ENCODE results near the gene PTGES2. TPM values are rescaled to one million over a fixed set of nuclear protein-coding genes. Genes with fewer than 3 reads are reported as not detected.

The PTGES2 gene
- total RNA-seq, 1 donor: 54.4 TPM

DNA sequence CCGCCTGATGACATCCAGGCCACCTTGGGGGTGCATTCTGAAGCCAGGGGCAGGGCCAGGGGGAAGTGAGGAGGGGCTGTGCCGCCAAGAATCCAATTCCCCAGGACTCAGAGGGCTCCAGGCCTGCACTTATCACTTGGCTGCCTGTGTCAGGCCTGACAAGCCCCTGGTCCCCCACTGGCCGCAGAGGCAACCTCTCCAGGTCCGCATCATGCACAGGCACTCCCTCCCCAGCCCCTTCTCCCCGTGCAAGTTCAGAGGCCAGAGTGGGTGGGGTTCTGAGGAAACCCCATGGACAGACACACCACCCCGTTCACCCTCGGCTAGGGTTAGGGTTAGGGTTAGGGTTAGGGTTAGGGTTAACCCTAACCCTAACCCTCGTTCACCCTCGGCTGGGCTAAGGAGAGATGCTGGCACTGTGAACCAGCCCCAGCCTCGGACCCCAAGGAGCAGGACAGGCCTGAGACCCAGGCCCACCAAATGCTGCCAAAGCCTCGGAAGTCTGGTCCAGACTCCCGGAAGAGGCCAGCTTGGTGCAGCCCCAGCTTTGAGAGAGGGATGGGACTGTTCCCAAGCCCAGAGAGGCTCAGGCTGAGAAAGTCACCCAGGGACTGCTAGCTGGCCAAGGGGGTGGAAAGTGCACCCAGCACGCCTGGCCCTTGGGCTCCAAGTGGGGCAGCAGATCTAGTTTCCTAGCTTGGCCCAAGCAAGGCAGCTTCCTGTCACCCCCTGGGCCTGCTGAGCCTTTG is 26.6 kb upstream of the PTGES2 start:
- no peak for DNase-seq (ENCODE audit: low read depth in 2 of 3, low spot score in 2 of 3)

DNA sequence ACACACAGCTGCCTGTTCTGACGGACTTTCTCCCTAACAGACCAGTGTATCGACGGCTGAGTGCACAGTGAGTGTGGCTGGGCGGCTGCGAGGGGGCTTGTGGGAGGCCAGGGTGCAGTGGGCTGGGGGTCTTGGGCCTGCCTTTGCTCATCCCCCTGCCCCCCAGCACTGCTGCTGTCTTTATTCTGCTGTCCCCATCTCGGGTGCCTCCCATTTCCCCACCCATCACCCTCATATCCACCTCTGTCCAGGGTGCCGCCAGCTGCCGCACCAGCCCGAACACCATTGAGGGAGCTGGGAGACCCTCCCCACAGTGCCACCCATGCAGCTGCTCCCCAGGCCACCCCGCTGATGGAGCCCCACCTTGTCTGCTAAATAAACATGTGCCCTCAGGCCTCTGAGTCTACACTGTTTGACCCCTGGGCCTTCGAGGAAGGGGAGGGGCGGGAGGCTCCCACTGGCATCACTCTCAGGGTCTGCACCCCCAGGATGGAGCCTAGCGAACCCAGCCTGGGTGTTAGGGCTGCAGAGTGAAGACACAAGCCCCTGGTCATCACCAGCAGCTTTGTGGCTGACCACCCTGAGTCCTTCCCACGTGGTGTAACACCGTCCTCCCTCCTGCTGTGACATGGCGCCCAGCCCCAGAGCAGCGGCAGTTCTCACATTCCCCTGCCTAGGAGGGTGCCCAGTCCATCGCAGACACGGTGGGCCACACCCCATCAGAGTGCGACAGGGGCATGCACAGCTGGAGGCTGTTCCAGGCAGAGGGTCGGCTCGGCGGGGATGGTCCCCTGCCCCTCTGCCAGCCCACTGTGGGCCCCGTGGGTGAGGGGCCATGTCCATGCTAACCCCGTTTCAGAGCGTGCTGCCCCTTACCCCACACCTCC is 25.8 kb upstream of the PTGES2 start:
- no peak for DNase-seq (ENCODE audit: low read depth in 2 of 3, low spot score in 2 of 3)

DNA sequence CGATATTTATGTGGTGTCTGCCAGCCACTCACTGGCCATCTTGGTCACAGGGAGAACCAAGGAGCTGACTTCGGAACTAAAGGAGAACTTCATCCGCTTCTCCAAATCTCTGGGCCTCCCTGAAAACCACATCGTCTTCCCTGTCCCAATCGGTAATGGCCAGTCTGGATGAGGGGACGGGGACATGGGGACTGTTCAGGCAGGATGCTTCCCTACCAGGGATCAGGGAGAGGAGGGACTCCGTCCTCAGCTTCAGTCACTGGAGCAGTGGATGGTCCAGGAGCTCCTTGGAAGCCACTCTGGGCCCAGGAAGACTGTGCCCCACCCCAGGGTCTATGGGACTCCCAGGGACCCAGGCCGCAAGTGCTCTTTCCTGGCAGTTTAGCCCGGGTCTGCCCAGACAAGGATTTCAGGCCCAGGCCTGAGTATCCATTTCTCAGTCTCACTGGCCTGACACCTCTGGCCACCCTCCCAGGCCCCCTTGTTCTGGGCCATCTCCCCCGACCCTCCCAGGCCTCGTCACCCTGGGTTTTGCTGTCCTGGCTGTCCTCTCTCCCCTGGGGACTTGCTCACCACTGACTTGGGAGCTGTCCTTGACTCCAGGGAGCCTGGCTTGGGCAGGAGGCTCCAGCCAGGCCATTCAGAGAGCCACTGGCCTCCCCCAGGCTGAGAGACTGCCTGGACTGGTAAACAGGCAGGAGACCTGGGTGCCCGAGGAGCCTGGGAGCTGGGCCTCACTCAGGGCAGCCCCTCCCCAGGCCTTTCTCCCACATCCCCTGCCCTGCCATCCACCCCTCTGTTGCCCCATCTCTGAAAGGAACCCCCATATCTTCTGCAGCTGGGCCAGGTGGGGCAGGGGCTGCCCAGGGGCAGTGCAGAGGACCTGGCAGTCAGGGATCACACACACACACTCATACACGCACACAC is 24.9 kb upstream of the PTGES2 start:
- DNase-seq (ENCODE audit: low read depth in 2 of 3, low spot score in 2 of 3): no peak

DNA sequence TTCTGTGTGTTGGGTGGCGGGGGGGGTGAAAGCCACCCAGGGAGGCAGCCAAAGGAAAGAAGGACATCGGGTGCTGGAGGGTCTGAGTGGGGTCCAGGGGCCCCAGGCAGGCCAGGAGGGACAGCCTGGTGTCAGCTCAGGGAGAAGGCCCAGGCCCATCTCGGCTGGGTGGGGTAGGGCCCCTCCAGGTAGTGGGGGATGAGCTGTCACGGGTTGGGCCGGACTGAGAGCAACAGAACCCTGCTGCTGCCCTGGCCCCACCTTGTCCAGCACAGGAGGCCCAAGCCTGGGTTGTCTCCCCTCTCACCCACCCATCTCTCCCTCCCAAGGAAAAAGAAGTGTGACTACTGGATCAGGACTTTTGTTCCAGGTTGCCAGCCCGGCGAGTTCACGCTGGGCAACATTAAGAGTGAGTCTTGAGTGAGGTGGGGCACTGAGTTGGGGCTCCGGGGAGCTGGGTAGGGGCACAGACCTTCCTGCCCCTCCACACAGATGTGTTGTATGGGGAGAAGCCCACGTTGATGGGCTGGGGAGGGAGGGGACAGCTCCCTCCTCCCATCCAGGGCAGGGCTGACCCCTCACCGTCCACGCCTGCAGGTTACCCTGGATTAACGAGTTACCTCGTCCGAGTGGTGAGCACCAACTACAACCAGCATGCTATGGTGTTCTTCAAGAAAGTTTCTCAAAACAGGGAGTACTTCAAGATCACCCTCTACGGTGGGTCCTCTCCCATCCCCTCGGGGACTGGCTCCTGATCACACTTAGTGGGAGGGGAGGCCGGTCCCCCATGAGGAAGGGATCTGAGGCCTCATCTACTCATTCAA is 24.0 kb upstream of the PTGES2 start:
- DNase-seq (ENCODE audit: low read depth in 2 of 3, low spot score in 2 of 3): no peak

DNA sequence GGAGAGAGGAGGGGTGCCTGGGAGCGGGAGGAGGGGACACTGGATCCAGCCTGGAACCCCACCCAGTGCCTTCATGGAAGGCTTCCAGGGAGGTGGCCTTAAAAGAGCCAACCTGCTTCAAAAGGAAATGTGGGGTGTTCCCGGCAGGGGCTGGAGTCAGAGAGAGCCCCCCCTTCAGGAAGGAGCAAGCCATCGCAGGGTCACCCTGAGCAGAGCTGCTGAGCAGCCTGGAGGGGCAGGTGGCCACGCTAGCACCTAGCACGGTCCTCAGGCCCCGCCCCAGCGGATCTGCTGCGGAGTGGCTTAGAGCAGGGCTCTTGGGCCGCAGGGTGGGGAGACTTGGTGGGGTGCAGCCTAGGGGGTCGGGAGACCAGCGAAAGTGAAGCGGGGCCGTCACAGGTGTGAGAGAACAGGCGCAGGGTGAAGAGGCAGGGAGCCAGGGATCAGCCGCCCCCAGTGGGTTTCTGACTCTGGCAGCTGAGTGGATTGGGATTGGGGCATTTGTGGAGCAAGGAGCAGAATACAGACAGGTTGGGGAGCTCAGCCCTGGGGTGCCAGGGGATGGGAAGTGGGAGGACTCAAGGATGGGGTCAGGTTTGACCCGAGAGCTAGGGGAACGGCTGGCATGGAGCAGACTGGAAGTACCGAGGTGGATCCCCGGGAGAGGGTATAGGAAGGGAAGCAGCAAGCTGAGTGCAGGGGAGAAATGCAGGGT is 23.2 kb upstream of the PTGES2 start:
- peak in 1 of 3 donors; percentile 48 for DNase-seq (ENCODE audit: low read depth in 2 of 3, low spot score in 2 of 3)

DNA sequence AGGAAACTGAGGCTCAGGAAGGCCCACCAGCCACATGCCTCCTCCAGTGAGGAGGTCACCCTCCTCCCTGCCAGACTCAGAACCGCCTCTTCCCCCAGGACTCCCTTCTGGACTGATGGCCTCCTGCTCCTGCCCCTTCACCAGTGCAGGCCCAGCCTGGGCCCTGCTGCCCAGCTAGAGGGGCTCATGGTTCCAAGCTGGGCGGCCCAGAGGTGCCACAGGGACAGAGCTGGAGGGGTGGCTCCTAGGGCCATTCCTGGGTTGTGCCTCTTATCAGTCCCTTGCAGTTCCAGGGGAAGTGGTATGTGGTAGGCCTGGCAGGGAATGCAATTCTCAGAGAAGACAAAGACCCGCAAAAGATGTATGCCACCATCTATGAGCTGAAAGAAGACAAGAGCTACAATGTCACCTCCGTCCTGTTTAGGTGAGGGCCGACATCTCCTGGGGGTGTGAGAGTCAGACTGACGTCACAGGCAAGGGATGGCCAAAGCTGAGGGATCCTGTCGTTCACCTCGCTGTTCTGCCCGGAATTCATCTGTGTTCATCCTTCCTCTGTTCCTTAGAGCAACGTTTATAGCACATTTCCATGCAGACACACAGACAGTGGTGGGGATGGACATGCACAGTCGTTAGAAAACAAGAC is 22.5 kb upstream of the PTGES2 start:
- DNase-seq (ENCODE audit: low read depth in 2 of 3, low spot score in 2 of 3): peak in 2 of 3 donors; percentile 62 to 83

DNA sequence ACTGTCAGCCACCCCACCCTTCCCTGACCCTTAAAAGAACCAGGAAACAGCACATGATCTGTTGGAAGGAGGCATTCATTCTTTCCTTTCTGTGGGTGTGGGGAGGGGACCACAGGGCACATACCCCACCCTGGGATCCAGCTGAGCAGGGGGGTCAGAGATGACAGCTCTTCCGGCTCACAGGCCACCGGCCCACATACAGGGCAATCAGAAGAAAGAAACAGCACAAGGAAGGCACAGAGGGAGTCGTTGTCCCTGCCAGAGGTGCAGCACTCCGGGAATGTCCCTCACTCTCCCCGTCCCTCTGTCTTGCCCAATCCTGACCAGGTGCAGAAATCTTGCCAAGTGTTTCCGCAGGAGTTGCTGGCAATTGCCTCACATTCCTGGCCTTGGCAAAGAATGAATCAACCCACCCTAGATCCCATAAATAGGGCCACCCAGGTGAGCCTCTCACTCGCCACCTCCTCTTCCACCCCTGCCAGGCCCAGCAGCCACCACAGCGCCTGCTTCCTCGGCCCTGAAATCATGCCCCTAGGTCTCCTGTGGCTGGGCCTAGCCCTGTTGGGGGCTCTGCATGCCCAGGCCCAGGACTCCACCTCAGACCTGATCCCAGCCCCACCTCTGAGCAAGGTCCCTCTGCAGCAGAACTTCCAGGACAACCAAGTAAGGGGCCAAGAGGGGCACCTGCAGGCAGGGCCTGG is 21.6 kb upstream of the PTGES2 start, which contains the start of gene LCN2:
Gene LCN2 (plus strand): TSS at position 453 of the 701 bp plus-strand sequence. CDS start 73 bp downstream, at position 526.
- DNase-seq (ENCODE audit: low read depth in 2 of 3, low spot score in 2 of 3): no peak

DNA sequence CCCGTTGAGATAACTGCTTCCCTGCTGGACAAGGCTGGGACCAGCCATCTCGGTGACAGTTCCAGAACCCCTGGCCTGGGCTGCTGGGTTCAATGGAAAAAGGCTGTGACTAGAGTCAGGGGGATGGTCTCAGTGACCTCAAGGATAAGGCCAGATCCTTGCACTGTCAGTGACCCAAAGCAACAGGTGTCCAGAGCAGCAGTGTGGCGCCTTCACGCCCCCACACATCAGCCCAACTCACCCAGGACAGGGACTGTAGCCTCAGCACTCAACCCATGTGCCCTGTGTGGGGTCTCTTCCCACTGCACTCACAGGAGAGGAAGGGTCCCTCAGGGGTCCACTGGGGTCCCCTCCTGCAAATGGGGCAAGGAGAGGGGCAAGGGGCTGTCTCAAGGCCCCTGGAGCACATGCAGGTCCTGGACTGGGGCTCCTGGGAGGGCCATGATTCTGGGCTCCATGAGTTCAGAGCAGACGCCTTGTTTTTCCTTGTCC is 21.0 kb upstream of the PTGES2 start:
- DNase-seq (ENCODE audit: low read depth in 2 of 3, low spot score in 2 of 3): no peak

DNA sequence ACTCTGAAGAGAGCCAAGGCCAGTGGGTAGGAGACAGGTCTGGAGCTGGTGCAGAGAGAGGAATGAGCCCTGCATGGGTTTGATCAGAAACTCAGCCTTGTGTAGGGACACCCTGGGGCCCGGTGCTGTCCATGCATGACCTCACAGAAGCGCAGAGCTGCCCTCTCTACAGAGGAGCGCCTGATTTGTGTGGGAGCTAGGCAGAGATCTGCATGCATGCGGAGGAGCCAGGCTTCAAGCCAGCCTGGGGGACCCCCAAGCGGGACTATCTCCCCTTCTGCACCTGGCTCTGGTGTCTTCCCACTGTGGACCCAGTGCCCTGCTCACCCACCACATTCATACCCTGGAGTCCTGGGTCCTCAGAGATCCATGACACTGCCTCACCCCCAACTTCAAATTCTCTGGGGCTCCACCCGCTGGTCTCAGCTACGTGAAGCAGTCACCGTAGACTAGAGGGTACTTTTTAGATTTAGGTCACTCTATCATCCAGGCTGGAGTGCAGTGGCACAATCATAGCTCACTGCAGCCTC is 19.1 kb upstream of the PTGES2 start:
- no peak for DNase-seq (ENCODE audit: low read depth in 2 of 3, low spot score in 2 of 3)

DNA sequence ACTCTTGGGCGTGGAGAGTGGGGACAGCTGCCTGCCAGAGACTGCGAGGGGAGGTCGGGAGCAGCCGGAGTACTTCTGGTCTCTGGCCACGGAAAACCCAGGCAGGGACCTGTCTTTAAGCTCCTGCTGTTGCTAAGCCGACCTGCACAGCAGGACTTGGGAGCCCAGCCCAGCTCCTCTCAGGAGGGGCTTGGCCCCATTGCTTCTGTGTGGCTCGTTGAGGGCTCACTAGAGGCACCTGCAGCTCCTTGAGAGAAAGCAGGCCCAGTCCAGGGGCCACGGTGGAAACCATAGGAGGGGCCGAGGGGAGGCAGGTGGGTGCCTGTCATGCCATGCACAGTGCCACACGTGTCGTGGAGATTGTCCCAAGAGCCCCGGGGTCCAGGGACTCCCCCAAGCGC is 18.4 kb upstream of the PTGES2 start:
- no peak for DNase-seq (ENCODE audit: low read depth in 2 of 3, low spot score in 2 of 3)

DNA sequence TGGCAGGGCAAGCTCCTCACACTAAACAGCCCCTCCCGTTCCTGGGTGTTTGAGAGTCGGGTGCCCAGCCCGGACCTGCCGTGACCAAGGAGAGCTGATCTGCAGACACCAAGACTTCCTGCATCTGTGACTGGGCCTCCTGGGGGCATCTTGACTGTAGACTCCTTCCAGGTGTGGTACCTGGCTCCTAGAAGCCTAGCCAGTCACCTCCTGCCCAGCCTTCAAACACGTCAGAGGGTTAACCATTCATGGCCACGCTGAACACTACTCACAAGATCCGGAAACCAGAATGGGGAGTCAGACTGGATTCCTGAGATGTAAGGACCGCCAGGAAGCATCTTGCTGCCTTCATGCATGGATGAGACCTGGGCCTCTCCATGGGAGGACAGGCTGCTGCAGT is 18.0 kb upstream of the PTGES2 start:
- DNase-seq (ENCODE audit: low read depth in 2 of 3, low spot score in 2 of 3): no peak

DNA sequence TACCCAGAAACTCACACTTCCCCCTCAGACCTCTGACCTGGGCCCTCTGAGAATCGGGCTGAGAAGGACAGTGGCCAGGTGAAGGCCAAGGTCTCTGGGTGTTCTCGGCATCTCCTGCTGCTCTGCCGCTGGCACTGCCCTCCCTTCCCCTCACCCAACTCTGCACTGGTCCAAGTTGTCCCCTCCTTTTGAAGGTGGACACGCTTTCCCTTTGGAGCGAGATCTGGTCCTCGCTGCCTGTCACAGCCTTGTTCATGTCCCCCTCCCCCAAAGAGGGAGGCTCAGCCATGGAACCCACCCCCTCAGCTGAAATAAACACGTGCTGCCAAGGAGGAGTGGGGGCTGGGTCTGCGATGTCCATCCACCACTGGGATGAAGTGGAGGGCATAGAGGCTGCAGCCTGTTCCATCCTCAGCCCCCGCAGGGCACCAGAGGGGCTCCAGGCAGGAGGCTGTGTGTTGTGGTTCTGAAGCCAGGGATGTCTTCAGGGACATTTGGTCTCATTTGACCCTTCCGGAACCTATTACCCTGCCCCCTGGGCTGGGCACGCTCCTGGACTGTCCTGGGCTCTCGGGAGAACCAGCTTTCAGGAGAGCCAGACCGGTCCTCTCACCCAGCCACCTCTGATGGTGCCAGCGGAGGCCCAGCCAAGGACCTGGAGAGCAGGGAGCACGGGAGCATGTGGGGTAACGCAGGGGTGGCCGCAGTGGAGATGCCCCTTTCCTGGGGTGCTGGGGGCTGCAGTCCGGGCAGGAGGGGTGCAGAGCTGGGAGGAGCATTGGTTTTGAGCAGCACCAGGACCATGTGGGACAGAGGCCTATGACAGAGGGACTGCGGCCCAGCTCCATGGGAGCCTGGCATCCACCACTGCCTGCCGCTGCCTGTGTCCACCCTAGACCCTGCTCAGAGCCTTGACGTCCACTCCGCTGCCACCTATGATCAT is 17.0 kb upstream of the PTGES2 start:
- no peak for DNase-seq (ENCODE audit: low read depth in 2 of 3, low spot score in 2 of 3)

DNA sequence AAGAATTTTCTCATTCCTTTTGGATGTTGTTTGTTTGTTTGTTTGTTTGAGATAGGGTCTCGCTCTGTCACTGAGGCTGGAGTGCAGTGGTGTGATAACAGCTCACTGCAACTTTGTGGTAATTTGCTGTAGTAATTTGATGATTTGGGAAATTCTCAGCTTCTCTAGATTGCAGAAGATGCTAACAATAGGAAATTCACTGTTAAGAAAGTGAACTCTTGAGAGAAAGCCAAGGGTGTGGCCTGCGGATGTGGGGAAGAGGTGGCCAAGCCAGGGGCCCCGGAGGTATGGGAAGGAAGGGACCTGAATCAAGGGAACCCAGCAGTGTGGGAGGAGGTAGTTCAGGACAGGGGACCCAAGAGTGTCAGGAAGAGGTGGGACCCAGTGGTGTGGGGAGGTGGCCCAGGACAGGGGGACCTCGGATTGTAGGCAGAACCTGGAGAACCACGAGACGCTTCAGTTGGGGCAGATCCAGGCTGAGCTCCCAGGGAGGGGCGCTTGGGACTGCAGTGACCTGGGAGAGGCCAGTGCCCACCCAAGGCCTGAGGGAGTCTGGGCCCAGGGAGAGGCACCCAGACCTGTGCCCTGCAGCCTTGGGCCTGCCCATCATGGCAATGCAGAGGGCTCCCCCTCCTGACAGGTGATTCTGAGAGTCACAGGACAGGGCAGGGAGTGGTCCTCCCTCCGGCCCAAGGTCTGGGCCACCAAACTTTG is 16.2 kb upstream of the PTGES2 start:
- no peak for DNase-seq (ENCODE audit: low read depth in 2 of 3, low spot score in 2 of 3)

DNA sequence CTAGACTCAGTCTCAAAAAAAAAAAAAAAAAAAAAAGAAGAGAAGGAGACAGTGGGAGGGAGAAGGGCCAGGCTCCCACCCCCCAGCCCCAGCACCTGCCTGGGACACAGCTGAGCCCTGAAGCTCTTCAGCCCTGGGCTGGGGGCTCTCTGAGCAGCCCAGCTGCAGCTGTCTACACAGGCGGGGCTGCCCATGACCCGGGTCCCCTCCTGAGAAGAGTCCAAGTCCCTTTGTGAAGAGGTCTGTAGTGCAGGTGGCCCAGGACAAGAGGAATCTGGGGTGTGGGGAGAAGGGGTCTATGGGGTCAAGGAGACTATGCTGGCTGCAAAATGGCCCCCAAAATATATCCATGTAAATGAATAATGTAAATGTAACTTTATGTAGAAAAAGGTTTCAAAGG is 15.1 kb upstream of the PTGES2 start:
- DNase-seq (ENCODE audit: low read depth in 2 of 3, low spot score in 2 of 3): no peak

DNA sequence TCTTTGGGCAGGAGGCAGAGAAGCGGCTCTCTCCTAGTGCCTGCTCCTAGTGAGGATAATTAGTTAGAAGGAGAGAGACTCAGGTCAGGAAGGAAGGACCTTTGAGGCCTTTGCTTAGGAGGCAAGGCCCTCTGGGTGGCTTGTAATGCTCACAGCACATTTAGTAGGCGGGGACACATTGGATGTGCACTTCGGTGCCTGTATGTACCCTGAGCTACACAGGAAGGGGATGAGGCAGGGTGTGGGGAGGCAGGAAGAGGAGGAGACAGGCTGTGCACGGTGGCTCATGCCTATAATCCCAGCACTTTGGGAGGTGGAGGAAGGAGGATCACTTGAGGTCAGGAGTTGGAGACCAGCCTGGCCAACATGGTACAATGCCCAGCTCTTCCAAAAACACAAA is 14.5 kb upstream of the PTGES2 start:
- no peak for DNase-seq (ENCODE audit: low read depth in 2 of 3, low spot score in 2 of 3)

DNA sequence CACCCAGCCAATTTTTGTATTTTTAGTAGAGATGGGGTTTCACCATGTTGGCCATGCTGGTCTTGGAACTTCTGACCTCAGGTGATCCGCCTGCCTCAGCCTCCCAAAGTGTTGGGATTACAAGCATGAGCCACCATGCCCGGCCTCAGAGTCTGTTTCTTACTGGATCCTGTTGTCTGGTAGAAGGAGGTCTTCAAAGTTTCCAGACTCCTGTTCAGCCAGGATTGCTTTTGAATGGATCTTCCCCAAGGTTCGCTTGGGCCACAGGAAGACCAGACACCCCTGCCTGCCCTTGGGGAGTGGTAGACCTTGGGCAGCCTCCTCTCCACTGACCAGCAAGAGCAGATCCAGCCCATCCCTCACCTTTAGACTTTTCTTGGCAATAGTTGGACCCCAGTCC is 14.1 kb upstream of the PTGES2 start:
- DNase-seq (ENCODE audit: low read depth in 2 of 3, low spot score in 2 of 3): no peak
